Measurements from ENCODE around the gene TNIK.

Gene TNIK

DNA sequence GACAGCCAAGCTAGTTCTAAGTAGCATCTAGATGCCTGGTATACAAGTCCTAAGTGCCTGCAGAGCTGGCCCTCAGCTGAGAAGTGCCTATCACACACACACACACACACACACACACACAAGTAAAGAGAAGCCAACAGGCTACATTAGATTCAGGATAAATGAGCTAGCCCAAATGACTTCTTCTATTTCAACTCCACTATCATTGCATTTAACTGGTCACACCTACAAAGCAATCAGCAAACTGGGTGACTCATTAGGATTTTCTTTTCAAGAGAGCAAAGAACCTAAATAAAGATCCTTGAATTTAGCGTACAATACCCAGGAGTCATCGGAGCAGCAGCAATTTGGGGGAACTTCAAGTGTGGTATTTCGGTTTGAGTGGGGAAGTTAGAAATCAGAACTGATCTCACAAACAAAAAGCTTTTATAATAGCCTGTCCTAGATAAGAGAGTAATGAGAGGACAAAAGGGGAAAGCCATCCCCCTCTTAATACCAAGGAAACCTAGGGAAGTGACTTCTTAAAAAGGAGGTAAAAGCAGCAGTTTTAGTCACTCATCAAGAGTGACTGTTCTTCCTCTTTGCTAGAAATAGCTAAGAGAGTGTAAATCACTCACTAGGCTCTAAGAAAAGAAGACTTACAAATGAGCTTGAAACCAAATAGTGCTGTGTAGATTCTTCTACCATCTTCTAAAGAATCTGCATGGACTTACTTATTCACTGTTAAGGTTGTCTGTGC, 112.7 kb downstream of the TNIK start:
- TF ChIP-seq, protein P1, sequence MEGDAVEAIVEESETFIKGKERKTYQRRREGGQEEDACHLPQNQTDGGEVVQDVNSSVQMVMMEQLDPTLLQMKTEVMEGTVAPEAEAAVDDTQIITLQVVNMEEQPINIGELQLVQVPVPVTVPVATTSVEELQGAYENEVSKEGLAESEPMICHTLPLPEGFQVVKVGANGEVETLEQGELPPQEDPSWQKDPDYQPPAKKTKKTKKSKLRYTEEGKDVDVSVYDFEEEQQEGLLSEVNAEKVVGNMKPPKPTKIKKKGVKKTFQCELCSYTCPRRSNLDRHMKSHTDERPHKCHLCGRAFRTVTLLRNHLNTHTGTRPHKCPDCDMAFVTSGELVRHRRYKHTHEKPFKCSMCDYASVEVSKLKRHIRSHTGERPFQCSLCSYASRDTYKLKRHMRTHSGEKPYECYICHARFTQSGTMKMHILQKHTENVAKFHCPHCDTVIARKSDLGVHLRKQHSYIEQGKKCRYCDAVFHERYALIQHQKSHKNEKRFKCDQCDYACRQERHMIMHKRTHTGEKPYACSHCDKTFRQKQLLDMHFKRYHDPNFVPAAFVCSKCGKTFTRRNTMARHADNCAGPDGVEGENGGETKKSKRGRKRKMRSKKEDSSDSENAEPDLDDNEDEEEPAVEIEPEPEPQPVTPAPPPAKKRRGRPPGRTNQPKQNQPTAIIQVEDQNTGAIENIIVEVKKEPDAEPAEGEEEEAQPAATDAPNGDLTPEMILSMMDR (IDR thresholded peaks at IDR 0.05; ENCODE audit: insufficient read depth, low read length, missing control alignments): no peak
- ChIA-PET POLR2A (interaction anchor here (1.1 kb wide), 1 partner anchor 112 kb away, joined by 5 read pairs; no protein-coding TSS in a partner anchor), CTCF (interaction anchor here (0.7 to 1.7 kb wide), 4 partner anchors 16 to 218 kb away, joined by 3 to 4 read pairs (median 4); no protein-coding TSS in a partner anchor)
- DNase-seq (ENCODE audit: low read depth, low spot score): no peak
- no peak overlapping the region for H3K4me3 ChIP-seq (ENCODE audit: low read depth, low read length)

DNA sequence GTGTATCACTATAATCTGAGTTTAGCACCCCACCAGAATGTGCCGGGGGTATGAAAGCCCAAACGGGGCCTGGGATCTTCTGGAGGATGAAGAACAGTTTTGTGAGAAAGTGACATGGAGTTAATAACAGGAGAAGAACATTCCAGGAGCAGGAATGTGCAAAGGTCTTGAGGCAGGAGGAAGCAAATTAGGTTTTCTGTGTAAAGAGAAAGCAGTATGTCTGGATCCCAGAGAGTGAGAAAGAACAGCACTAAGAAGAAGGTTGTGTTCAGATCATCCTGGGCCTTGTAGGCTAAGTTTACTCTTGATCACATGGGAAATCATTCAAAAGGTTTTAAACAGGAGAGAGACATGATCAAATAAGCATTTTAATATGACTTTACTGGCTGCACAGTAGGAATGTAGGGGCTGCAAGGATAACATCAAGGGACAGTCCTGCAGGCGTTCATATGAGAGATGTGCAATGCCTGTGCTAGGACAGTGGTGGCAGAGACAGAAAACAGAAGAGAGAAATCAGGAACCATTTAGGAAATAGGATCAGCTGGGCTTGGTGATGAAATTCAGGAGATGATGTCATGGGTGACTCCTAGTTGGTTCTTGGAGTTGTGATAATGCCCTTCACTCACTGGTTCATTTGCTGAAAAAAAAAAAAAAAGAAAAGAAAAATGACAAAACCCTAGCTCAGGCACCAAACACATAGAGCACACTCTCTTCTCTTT, 113.5 kb downstream of the TNIK start:
- CTCF ChIA-PET: interaction anchor here (0.9 to 1.7 kb wide), 2 partner anchors 15 to 219 kb away, joined by 3 to 4 read pairs; no protein-coding TSS in a partner anchor
- TF ChIP-seq, protein P1 (IDR thresholded peaks at IDR 0.05; ENCODE audit: insufficient read depth, low read length, missing control alignments): no peak
- no peak for DNase-seq (ENCODE audit: low read depth, low spot score)

DNA sequence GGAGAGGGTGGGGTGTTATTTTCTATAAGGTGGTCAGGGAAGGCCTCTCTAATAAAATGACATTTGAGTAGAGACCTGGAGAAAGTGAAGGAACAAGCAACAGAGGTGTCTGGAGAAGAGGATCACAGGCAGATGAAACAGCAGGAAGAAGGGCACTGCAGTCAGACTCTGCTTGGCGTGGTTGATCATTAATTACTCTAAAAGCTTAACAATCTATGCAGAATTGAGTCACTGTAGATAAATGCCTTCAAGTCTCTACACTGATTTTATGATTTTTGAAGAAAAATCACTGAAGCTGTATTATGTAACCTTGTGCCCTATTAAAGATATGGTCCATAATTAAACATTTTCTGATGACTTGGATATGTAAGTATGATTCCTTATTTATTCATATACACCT, 114.2 kb downstream of the TNIK start:
- no peak for DNase-seq (ENCODE audit: low read depth, low spot score)
- CTCF ChIA-PET: no interaction called here
- TF ChIP-seq, protein P1 (IDR thresholded peaks at IDR 0.05; ENCODE audit: insufficient read depth, low read length, missing control alignments): no peak
- POLR2A ChIA-PET: no interaction called here
- no peak overlapping the region for H3K4me3 ChIP-seq (ENCODE audit: low read depth, low read length)

More for the DNA sequence above, 113.5 kb downstream of the TNIK start:
- POLR2A ChIA-PET: no interaction called here
- no peak overlapping the region for H3K4me3 ChIP-seq (ENCODE audit: low read depth, low read length)

DNA sequence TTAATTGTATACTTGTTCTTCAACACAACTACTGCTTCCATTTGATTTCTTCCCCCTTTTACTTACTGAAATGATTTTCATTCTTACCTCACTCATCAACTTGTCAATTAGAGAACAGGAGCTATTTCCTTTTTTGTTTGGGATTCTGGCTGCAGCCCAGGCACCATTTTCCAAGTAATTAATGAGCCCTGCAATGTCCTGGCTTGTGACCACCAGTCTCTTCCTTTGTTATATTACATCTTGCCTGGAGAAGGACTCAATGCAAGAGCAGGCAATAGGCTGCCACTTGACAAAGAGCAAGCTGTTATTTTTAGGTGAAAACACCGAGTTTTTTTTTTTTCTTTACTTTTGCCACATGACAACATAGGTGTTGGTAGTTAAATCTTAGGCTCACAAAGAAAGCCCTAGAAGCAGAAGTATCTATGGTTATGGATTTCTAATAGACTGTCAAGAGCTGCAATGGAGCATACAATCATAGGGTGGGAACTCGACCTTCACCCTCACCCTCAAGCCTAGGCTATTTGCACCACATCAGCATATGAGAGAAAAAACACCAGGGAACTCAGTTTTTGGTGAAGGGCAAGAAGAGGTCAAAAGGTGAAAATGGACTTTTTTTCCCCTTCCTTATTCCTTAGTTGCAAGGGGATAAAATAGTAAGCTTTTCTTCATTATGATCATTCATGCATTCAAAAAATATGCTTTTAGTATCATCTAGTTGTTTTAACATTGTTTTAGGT, 114.9 kb downstream of the TNIK start:
- POLR2A ChIA-PET: no interaction called here
- TF ChIP-seq, protein P1 (IDR thresholded peaks at IDR 0.05; ENCODE audit: insufficient read depth, low read length, missing control alignments): no peak
- CTCF ChIA-PET: no interaction called here
- DNase-seq (ENCODE audit: low read depth, low spot score): no peak
- H3K4me3 ChIP-seq (ENCODE audit: low read depth, low read length): no peak overlapping the region

DNA sequence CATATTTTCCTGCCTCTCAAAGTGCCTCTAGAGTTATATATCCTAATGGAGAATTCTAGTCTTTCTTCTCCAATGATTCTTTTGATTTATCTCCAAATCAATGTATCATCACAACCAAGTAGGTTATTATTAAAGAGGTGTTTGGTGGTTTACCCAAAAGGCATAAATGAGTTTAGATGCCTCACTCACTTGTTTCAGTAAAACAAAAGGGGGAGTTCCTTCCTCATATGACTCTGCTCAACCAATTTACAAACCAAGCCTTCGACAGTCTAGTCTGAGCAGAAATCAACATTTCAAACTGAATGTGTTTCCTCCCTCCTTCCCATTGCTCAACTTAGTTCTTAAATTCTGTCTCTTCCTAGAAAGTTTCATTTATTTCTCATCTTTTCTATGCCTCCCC, 116.5 kb downstream of the TNIK start:
- ChIA-PET CTCF (no interaction called here), POLR2A (no interaction called here)
- TF ChIP-seq, protein P1 (IDR thresholded peaks at IDR 0.05; ENCODE audit: insufficient read depth, low read length, missing control alignments): no peak
- H3K4me3 ChIP-seq (ENCODE audit: low read depth, low read length): no peak overlapping the region
- DNase-seq (ENCODE audit: low read depth, low spot score): no peak
